HG03571 (cell line): Measurements from ENCODE around the gene CCL23.
"Not testable (repeated sequence)": the region's sequence is repeated elsewhere in the genome, so short reads cannot be mapped to it uniquely, and the experiment has no call there.

Source experiments
- ATAC-seq: cut with Tn5 transposase; IDR thresholded peaks from one replicate; pipeline ENCODE4 v1.9.1; 2021; ENCODE audit not compliant: unreplicated experiment

CCL23 gene

GRCh38 chr17:36017799-36018198 is at the start of gene CCL23:
Gene CCL23, minus strand, starts transcription at chr17:36017972. Its CDS starts 75 bp downstream, at chr17:36017897.
- no peak for ATAC-seq

- ATAC-seq: no peak
Observed at GRCh38 chr17:36066365-36066985, 48.7 kb upstream of the CCL23 start.

GRCh38 chr17:36063786-36064541 is 46.2 kb upstream of the CCL23 start, which contains the start of gene CCL18:
Gene CCL18, plus strand, starts transcription at chr17:36064272. Its CDS starts 71 bp downstream, at chr17:36064343.
- no peak for ATAC-seq

- ATAC-seq: no peak
Observed at GRCh38 chr17:36060816-36061215, 43.0 kb upstream of the CCL23 start.

- ATAC-seq: no peak
Observed at GRCh38 chr17:36059406-36059805, 41.6 kb upstream of the CCL23 start.

GRCh38 chr17:36057911-36058310 is 40.1 kb upstream of the CCL23 start:
- ATAC-seq: no peak

GRCh38 chr17:36055921-36056520 is 38.2 kb upstream of the CCL23 start:
- no peak for ATAC-seq

- ATAC-seq: no peak
Observed at GRCh38 chr17:36055171-36055570, 37.4 kb upstream of the CCL23 start.

GRCh38 chr17:36049643-36050042 is 31.9 kb upstream of the CCL23 start:
- ATAC-seq: no peak

GRCh38 chr17:36048066-36048465 is 30.3 kb upstream of the CCL23 start:
- no peak for ATAC-seq

- no peak for ATAC-seq
Observed at GRCh38 chr17:36036235-36036634, 18.5 kb upstream of the CCL23 start.

- ATAC-seq: no peak
Observed at GRCh38 chr17:36034127-36034526, 16.4 kb upstream of the CCL23 start.

- no peak for ATAC-seq
Observed at GRCh38 chr17:36030956-36031355, 13.2 kb upstream of the CCL23 start.

GRCh38 chr17:36027761-36028160 is 10.0 kb upstream of the CCL23 start:
- no peak for ATAC-seq

GRCh38 chr17:36024106-36024869 is 6.5 kb upstream of the CCL23 start:
- no peak for ATAC-seq

- no peak for ATAC-seq
Observed at GRCh38 chr17:36019423-36019822, 1.7 kb upstream of the CCL23 start.

GRCh38 chr17:36016555-36016954 is 1.2 kb downstream of the CCL23 start:
- ATAC-seq: no peak

GRCh38 chr17:36015895-36016294 is 1.9 kb downstream of the CCL23 start:
- ATAC-seq: not testable (repeated sequence)

GRCh38 chr17:36014946-36015345 is 2.8 kb downstream of the CCL23 start:
- no peak for ATAC-seq

- no peak for ATAC-seq
Observed at GRCh38 chr17:36011201-36011600, 6.6 kb downstream of the CCL23 start.

GRCh38 chr17:36008998-36009665 is 8.6 kb downstream of the CCL23 start:
- no peak for ATAC-seq
